Endothelial cell of umbilical vein (primary cell): Measurements from ENCODE around the gene CELSR3.

ENCODE experiments used
- MYC ChIP-seq: IDR thresholded peaks from one replicate; pipeline ENCODE4 v1.6.1; 2011; ENCODE audit warnings: mild to moderate bottlenecking, low read depth, low read length
- TF ChIP-seq, protein P1 (sequence below), 2 donors: IDR thresholded peaks; 1 replicate in 1 of 2; 2 replicates in 1 of 2; pipeline ENCODE4 v1.5.1; 2011; ENCODE audit warnings: low read length in 2 of 2, mild to moderate bottlenecking in 2 of 2, moderate library complexity in 2 of 2, control low read depth in 1 of 2, inconsistent platforms in 1 of 2, low read depth in 1 of 2; ENCODE audit not compliant: insufficient read depth in 1 of 2; ENCODE audit errors: extremely low read depth in 1 of 2

DNA sequence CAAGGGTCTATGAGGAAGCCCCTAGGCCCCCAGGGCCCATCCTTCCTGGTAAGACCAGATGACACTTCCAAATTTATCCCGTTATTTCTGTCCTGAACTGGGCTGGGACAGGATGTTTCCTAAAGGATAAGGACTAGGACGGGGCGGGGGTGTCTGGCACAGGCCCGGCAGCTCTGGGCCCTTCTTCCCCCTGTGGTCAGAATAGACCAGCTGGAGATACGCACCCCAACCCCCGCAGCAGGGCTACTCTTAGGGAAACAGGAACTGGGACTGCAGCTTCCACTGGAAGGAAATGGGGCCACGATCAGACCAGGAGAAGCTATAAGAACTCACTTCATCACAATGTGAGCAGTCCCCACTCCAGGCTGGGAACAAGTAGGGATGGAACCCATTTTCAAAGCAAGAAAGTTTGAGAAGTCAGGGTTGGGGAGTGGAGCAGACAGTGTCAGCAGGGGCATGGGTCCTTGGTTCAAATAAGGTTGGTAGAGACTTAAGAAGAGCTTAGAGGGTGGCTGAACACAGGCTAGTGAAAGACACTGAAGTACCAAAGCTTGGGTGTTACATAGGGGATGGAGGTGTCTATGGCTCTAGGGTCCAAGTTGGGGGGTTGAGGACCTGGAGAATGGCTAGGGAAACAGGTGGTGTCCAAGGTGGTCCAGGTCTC lies 21.9 kb upstream of the CELSR3 start:
- TF ChIP-seq, protein P1, sequence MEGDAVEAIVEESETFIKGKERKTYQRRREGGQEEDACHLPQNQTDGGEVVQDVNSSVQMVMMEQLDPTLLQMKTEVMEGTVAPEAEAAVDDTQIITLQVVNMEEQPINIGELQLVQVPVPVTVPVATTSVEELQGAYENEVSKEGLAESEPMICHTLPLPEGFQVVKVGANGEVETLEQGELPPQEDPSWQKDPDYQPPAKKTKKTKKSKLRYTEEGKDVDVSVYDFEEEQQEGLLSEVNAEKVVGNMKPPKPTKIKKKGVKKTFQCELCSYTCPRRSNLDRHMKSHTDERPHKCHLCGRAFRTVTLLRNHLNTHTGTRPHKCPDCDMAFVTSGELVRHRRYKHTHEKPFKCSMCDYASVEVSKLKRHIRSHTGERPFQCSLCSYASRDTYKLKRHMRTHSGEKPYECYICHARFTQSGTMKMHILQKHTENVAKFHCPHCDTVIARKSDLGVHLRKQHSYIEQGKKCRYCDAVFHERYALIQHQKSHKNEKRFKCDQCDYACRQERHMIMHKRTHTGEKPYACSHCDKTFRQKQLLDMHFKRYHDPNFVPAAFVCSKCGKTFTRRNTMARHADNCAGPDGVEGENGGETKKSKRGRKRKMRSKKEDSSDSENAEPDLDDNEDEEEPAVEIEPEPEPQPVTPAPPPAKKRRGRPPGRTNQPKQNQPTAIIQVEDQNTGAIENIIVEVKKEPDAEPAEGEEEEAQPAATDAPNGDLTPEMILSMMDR (IDR thresholded peaks at IDR 0.05; ENCODE audit: extremely low read depth in 1 of 2, insufficient read depth in 1 of 2, low read depth in 1 of 2, low read length in 2 of 2) = no peak
- TF ChIP-seq MYC = no peak
